NCI-H226 (cell line): ENCODE data around the gene GPR25.
A peak's percentile ranks its signal among the peaks of the same experiment; 100 is the strongest.

Source experiments
- DNase-seq: peaks from one replicate; pipeline ENCODE4 v3.0.0-alpha.2; 2015

GPR25 gene

GRCh38 chr1:200873671-200874397 is 1.1 kb downstream of the GPR25 start:
- DNase-seq, result no peak

- DNase-seq, result no peak
Observed at GRCh38 chr1:200874694-200875093, 1.9 kb downstream of the GPR25 start.

GRCh38 chr1:200875416-200875815 is 2.6 kb downstream of the GPR25 start:
- DNase-seq, result no peak

- DNase-seq, result no peak
Observed at GRCh38 chr1:200877010-200877409, 4.2 kb downstream of the GPR25 start.

- DNase-seq, result no peak
Observed at GRCh38 chr1:200877839-200878551, 5.2 kb downstream of the GPR25 start.

GRCh38 chr1:200880212-200880611 is 7.4 kb downstream of the GPR25 start:
- DNase-seq, result no peak

- DNase-seq, result no peak
Observed at GRCh38 chr1:200883118-200883517, 10.3 kb downstream of the GPR25 start.

GRCh38 chr1:200885623-200886402 is 13.0 kb downstream of the GPR25 start:
- DNase-seq, result no peak

GRCh38 chr1:200886594-200886993 is 13.8 kb downstream of the GPR25 start:
- DNase-seq, result no peak

GRCh38 chr1:200887036-200887435 is 14.3 kb downstream of the GPR25 start:
- no peak for DNase-seq

- no peak for DNase-seq
Observed at GRCh38 chr1:200887772-200888348, 15.1 kb downstream of the GPR25 start.

GRCh38 chr1:200888349-200888838 is 15.6 kb downstream of the GPR25 start:
- peak; percentile 86 for DNase-seq

GRCh38 chr1:200889571-200889970 is 16.8 kb downstream of the GPR25 start:
- peak; percentile 23 for DNase-seq

GRCh38 chr1:200890027-200890426 is 17.2 kb downstream of the GPR25 start:
- DNase-seq, result no peak

GRCh38 chr1:200890818-200891773 is 18.3 kb downstream of the GPR25 start:
- no peak for DNase-seq

- DNase-seq, result no peak
Observed at GRCh38 chr1:200891774-200892157, 19.0 kb downstream of the GPR25 start.

- no peak for DNase-seq
Observed at GRCh38 chr1:200892546-200892945, 19.8 kb downstream of the GPR25 start.

- DNase-seq, result no peak
Observed at GRCh38 chr1:200892958-200893357, 20.2 kb downstream of the GPR25 start.

- DNase-seq, result no peak
Observed at GRCh38 chr1:200893411-200893901, 20.7 kb downstream of the GPR25 start.

GRCh38 chr1:200894712-200895442 is 22.1 kb downstream of the GPR25 start, which contains the start of gene INAVA:
INAVA (plus strand) TSS chr1:200894900; CDS start chr1:200898401, 3,501 bp downstream.
- DNase-seq, result no peak

GRCh38 chr1:200895443-200895789 is 22.6 kb downstream of the GPR25 start:
- DNase-seq, result no peak
